H9 (cell line): Measurements from ENCODE around the gene MAD1L1. TPM values are rescaled to one million over a fixed set of nuclear protein-coding genes. Genes with fewer than 3 reads are reported as not detected.

Source experiments
- DNase-seq: peaks from one replicate; pipeline ENCODE4 v3.0.0-alpha.2; 2017
- H2AFZ ChIP-seq: one replicate; pipeline ENCODE4 v1.6.1; 2013; ENCODE audit warnings: mild to moderate bottlenecking, low read length, control low read depth, moderate library complexity
- H2AK5ac ChIP-seq: 2 replicates; pipeline ENCODE4 v1.6.1; 2013; ENCODE audit warnings: low read length, control low read depth, mixed read lengths; ENCODE audit not compliant: insufficient read length
- H2BK120ac ChIP-seq: one replicate; pipeline ENCODE4 v1.6.1; 2013; ENCODE audit warnings: low read depth, mild to moderate bottlenecking, low read length, control low read depth, inconsistent platforms; ENCODE audit not compliant: poor library complexity, severe bottlenecking
- H2BK12ac ChIP-seq: 2 replicates; pipeline ENCODE4 v1.6.1; 2013; ENCODE audit warnings: low read length, control low read depth, mixed read lengths, low read depth; ENCODE audit not compliant: insufficient read length
- H2BK15ac ChIP-seq: 2 replicates; pipeline ENCODE4 v1.6.1; 2013; ENCODE audit warnings: low read depth, low read length, control low read depth
- H2BK20ac ChIP-seq: one replicate; pipeline ENCODE4 v1.6.1; 2013; ENCODE audit warnings: low read depth, mild to moderate bottlenecking, low read length, control low read depth, inconsistent platforms; ENCODE audit not compliant: poor library complexity, severe bottlenecking
- H2BK5ac ChIP-seq: 2 replicates; pipeline ENCODE4 v1.6.1; 2013; ENCODE audit warnings: low read length, control low read depth, mixed read lengths; ENCODE audit not compliant: insufficient read length
- H3K14ac ChIP-seq: 2 replicates; pipeline ENCODE4 v1.6.1; 2013; ENCODE audit warnings: low read length, control low read depth; ENCODE audit not compliant: insufficient read depth
- H3K18ac ChIP-seq: 2 replicates; pipeline ENCODE4 v1.6.1; 2013; ENCODE audit warnings: low read depth, mild to moderate bottlenecking, mixed read lengths, low read length, control low read depth; ENCODE audit not compliant: insufficient read length
- H3K23ac ChIP-seq: 2 replicates; pipeline ENCODE4 v1.6.1; 2013; ENCODE audit warnings: low read length, control low read depth, mixed read lengths, low read depth; ENCODE audit not compliant: insufficient read length
- H3K23me2 ChIP-seq: 2 replicates; pipeline ENCODE4 v1.6.1; 2013; ENCODE audit warnings: low read depth, mild to moderate bottlenecking, mixed read lengths, low read length, control low read depth; ENCODE audit not compliant: insufficient read length, poor library complexity, severe bottlenecking
- H3K27ac ChIP-seq: 2 replicates; pipeline ENCODE4 v1.5.1; 2013; ENCODE audit warnings: low read length, control low read depth, mixed read lengths, low read depth; ENCODE audit not compliant: insufficient read length
- H3K27me3 ChIP-seq: 2 replicates; pipeline ENCODE4 v1.6.1; 2013; ENCODE audit warnings: low read length, control low read depth, inconsistent platforms; ENCODE audit not compliant: insufficient read depth
- H3K4ac ChIP-seq: 2 replicates; pipeline ENCODE4 v1.6.1; 2013; ENCODE audit warnings: low read depth, mild to moderate bottlenecking, control low read depth, inconsistent platforms, low read length, moderate library complexity
- H3K4me1 ChIP-seq: 2 replicates; pipeline ENCODE4 v1.6.1; 2013; ENCODE audit warnings: low read length, control low read depth, inconsistent platforms; ENCODE audit not compliant: insufficient read depth
- H3K4me2 ChIP-seq: 2 replicates; pipeline ENCODE4 v1.6.1; 2013; ENCODE audit warnings: low read length, control low read depth, mixed read lengths; ENCODE audit not compliant: insufficient read length, insufficient read depth
- H3K56ac ChIP-seq: 2 replicates; pipeline ENCODE4 v1.6.1; 2013; ENCODE audit warnings: low read depth, mild to moderate bottlenecking, mixed read lengths, low read length, control low read depth; ENCODE audit not compliant: insufficient read length
- H3K79me1 ChIP-seq: 2 replicates; pipeline ENCODE4 v1.6.1; 2013; ENCODE audit warnings: low read depth, mild to moderate bottlenecking, moderate library complexity, low read length, control low read depth, inconsistent platforms; ENCODE audit not compliant: insufficient read depth, poor library complexity, severe bottlenecking
- H3K79me2 ChIP-seq: 2 replicates; pipeline ENCODE4 v1.6.1; 2013; ENCODE audit warnings: low read length, control low read depth, inconsistent platforms; ENCODE audit not compliant: insufficient read depth
- H3K9ac ChIP-seq: 2 replicates; pipeline ENCODE4 v1.6.1; 2013; ENCODE audit warnings: low read length, control low read depth, mixed read lengths; ENCODE audit not compliant: insufficient read length; ENCODE audit errors: extremely low read depth
- H3K9me3 ChIP-seq: one replicate; pipeline ENCODE4 v1.6.1; 2013; ENCODE audit warnings: low read depth, low read length, inconsistent platforms; ENCODE audit not compliant: control insufficient read depth
- H3T11ph ChIP-seq: one replicate; pipeline ENCODE4 v1.6.1; 2013; ENCODE audit warnings: mild to moderate bottlenecking, low read length, control low read depth, inconsistent platforms
- H4K20me1 ChIP-seq: one replicate; pipeline ENCODE4 v1.6.1; 2013; ENCODE audit not compliant: control insufficient read depth, insufficient read length, insufficient read depth
- H4K5ac ChIP-seq: 2 replicates; pipeline ENCODE4 v1.6.1; 2013; ENCODE audit warnings: low read depth, mild to moderate bottlenecking, mixed read lengths, low read length, control low read depth; ENCODE audit not compliant: insufficient read length
- H4K8ac ChIP-seq: replicated peaks from 2 replicates; pipeline ENCODE4 v1.6.1; 2013; ENCODE audit warnings: low read length, control low read depth, mixed read lengths, low read depth; ENCODE audit not compliant: insufficient read length
- H4K91ac ChIP-seq: 2 replicates; pipeline ENCODE4 v1.6.1; 2013; ENCODE audit warnings: low read depth, mild to moderate bottlenecking, moderate library complexity, mixed read lengths, low read length, control low read depth; ENCODE audit not compliant: insufficient read length
- H3K27ac Mint-ChIP-seq, 3 experiments: 2 replicates in 2 of 3; 3 replicates in 1 of 3; pipeline ENCODE4 v1.8.0; 2020 to 2021; ENCODE audit warnings: mixed read lengths in 3 of 3, mild to moderate bottlenecking in 1 of 3, moderate library complexity in 1 of 3
- H3K27me3 Mint-ChIP-seq: 2 replicates; pipeline ENCODE4 v1.8.0; 2021; ENCODE audit warnings: low read depth, mild to moderate bottlenecking, moderate library complexity, mixed read lengths
- H3K36me3 Mint-ChIP-seq, 3 experiments: 2 replicates in 2 of 3; 3 replicates in 1 of 3; pipeline ENCODE4 v1.8.0; 2020 to 2021; ENCODE audit warnings: low read depth in 3 of 3, mixed read lengths in 3 of 3; ENCODE audit not compliant: insufficient read depth in 1 of 3
- H3K4me1 Mint-ChIP-seq, 2 experiments: 2 replicates each; pipeline ENCODE4 v1.8.0; 2020; ENCODE audit warnings: mixed read lengths in 2 of 2
- H3K4me3 Mint-ChIP-seq, 2 experiments: 2 replicates in 1 of 2; 3 replicates in 1 of 2; pipeline ENCODE4 v1.8.0; 2020 to 2021; ENCODE audit warnings: mild to moderate bottlenecking in 2 of 2, mixed read lengths in 2 of 2, moderate library complexity in 1 of 2
- H3K9me3 Mint-ChIP-seq, 2 experiments: 2 replicates in 1 of 2; 3 replicates in 1 of 2; pipeline ENCODE4 v1.8.0; 2020; ENCODE audit warnings: mild to moderate bottlenecking in 2 of 2, mixed read lengths in 2 of 2, moderate library complexity in 1 of 2
- CTCF ChIP-seq: fragments of 200-600 bp; sonication (generic); conservative IDR thresholded peaks from 3 replicates; pipeline ENCODE4 v1.8.0; 2021; ENCODE audit warnings: antibody characterized with exemption, mild to moderate bottlenecking
- WGBS: extraction: QIAGEN DNeasy Blood & Tissue Kit; methylation state at CpG from one replicate; pipeline ENCODE4 v1.1.7; 2013; ENCODE audit warnings: missing lambda C conversion rate, low lambda C conversion rate, mixed read lengths; ENCODE audit not compliant: insufficient read length; ENCODE audit errors: extremely low coverage; 5-methylcytosine and 5-hydroxymethylcytosine counted together
- total RNA-seq: library from RNA; stranded (reverse); gene quantifications from 2 replicates; pipeline ENCODE4 v1.2.1, GENCODE V29; 2021

Gene MAD1L1
- total RNA-seq, 1 experiment from 2014 or later = 39.0 TPM

GRCh38 chr7:2130096-2130375, 102.7 kb downstream of the MAD1L1 start:
- peak overlapping the region in 1 of 3 experiments; percentile 42; a peak in 2 of 7 replicates for H3K27ac Mint-ChIP-seq
- H3K4me1 ChIP-seq = no peaks in the 10 kb centered on the region

More at GRCh38 chr7:2130096-2130375, 102.7 kb downstream of the MAD1L1 start:
- Histone ChIP-seq H2BK20ac (no peak overlapping the region), H2BK15ac (no peak overlapping the region), H3K56ac (no peak overlapping the region), H2BK120ac (no peak overlapping the region), H3K79me1 (no peaks in the 10 kb centered on the region), H2AK5ac (no peak overlapping the region), H4K91ac (no peak overlapping the region), H3K14ac (no peak overlapping the region), H3K4me2 (no peak overlapping the region), H4K20me1 (no peaks in the 10 kb centered on the region), H3K23ac (no peak overlapping the region), H3K9ac (no peak overlapping the region), H2BK12ac (no peak overlapping the region), H3K79me2 (no peaks in the 10 kb centered on the region), H3K4ac (no peak overlapping the region), H2AFZ (no peak overlapping the region), H4K8ac (no peak overlapping the region), H3K27me3 (no peaks in the 10 kb centered on the region), H3K27ac (no peak overlapping the region), H3K18ac (no peak overlapping the region), H2BK5ac (no peak overlapping the region), H3T11ph (no peak overlapping the region), H3K23me2 (no peaks in the 10 kb centered on the region), H4K5ac (no peak overlapping the region), H3K9me3 (no peaks in the 10 kb centered on the region)
- peaks cover 10 to 27% (median 15%) of the 10 kb centered on the region in 3 experiments for H3K36me3 Mint-ChIP-seq
- H3K4me3 Mint-ChIP-seq = no peak overlapping the region
- no peak for TF ChIP-seq CTCF
- WGBS = no CpG with 5 or more reads among the region's 7 CpGs
- no peaks in the 10 kb centered on the region; a peak in 1 of 4 replicates for H3K4me1 Mint-ChIP-seq
- H3K27me3 Mint-ChIP-seq = no peaks in the 10 kb centered on the region
- no peak for DNase-seq
- no peaks in the 10 kb centered on the region for H3K9me3 Mint-ChIP-seq
